ENCODE measurements around the gene FOXL2. TPM values are rescaled to one million over a fixed set of nuclear protein-coding genes. Genes with fewer than 3 reads are reported as not detected.

Gene FOXL2
- total and polyA plus RNA-seq, 9 of the 15 experiments (the other 6 are each of a cell fraction or from before 2014, with no cell fraction given) = 0.27 to 22.1 (median 3.2) TPM

DNA sequence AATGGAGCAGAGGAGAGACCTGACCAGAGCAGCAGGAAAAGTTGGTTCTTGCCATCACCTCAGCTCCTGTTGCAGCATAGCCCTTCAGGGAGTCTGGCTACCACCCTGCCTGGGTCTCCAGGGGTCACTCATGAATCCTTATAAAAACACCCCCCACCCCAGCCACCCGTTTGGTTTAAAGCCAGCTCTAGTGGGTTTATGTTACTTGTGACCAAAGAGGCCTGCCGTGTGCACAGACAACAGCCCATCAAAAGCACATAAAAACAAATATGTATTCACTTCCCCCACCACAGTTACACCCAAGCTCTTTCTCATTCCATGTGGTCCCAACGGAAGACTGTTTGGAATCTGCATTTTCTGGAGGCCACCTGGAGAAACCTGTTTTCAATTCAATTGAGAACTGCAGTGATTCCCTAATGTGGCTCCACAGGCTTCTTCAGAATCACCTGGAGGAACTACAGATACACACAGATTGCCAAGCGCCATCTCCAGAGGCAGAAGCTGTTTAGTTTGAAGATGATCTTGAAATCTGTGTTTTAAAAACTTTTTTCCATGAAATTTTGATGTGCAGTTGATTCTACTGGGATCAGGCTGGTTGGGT, 13.8 kb downstream of the FOXL2 start:
- TF ChIP-seq BACH1 (tag; IDR thresholded peaks at IDR 0.05) (no peak), SOX6 (IDR thresholded peaks at IDR 0.05) (no peak), CBX3 (IDR thresholded peaks at IDR 0.05; ENCODE audit: borderline replicate concordance in 1 of 2, low read length in 2 of 2) (no peak), HMGN3 (IDR thresholded peaks at IDR 0.05; ENCODE audit: borderline replicate concordance, extremely low read depth, insufficient read length, low read depth, low read length) (no peak), SMC3 (conservative IDR thresholded peaks at IDR 0.05; ENCODE audit: insufficient read depth, low read depth, low read length) (no peak), MCM5 (IDR thresholded peaks at IDR 0.05; ENCODE audit: low read depth) (no peak), DPF2 (IDR thresholded peaks at IDR 0.05) (no peak), NR2C1 (IDR thresholded peaks at IDR 0.05) (no peak), NR2C1 (tag; IDR thresholded peaks at IDR 0.05) (no peak), BMI1 (IDR thresholded peaks at IDR 0.05; ENCODE audit: low read length) (no peak), NELFE (IDR thresholded peaks at IDR 0.05; ENCODE audit: insufficient read depth, insufficient read length) (no peak), ZBTB17 (CRISPR knock-in tag; IDR thresholded peaks at IDR 0.05) (no peak), ARNT (IDR thresholded peaks at IDR 0.05) (no peak), PRMT5 (CRISPR knock-in tag; IDR thresholded peaks at IDR 0.05) (no peak)
- TF ChIP-seq, protein P1, sequence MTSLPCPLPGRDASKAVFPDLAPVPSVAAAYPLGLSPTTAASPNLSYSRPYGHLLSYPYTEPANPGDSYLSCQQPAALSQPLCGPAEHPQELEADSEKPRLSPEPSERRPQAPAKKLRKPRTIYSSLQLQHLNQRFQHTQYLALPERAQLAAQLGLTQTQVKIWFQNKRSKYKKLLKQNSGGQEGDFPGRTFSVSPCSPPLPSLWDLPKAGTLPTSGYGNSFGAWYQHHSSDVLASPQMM (CRISPR knock-in tag; IDR thresholded peaks at IDR 0.05) = no peak
- TF ChIP-seq, protein P2, sequence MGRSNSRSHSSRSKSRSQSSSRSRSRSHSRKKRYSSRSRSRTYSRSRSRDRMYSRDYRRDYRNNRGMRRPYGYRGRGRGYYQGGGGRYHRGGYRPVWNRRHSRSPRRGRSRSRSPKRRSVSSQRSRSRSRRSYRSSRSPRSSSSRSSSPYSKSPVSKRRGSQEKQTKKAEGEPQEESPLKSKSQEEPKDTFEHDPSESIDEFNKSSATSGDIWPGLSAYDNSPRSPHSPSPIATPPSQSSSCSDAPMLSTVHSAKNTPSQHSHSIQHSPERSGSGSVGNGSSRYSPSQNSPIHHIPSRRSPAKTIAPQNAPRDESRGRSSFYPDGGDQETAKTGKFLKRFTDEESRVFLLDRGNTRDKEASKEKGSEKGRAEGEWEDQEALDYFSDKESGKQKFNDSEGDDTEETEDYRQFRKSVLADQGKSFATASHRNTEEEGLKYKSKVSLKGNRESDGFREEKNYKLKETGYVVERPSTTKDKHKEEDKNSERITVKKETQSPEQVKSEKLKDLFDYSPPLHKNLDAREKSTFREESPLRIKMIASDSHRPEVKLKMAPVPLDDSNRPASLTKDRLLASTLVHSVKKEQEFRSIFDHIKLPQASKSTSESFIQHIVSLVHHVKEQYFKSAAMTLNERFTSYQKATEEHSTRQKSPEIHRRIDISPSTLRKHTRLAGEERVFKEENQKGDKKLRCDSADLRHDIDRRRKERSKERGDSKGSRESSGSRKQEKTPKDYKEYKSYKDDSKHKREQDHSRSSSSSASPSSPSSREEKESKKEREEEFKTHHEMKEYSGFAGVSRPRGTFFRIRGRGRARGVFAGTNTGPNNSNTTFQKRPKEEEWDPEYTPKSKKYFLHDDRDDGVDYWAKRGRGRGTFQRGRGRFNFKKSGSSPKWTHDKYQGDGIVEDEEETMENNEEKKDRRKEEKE (IDR thresholded peaks at IDR 0.05; ENCODE audit: borderline replicate concordance in 1 of 2, control insufficient read depth in 1 of 2, low read depth in 2 of 2, low read length in 1 of 2) = no peak
- TF ChIP-seq, protein P3, sequence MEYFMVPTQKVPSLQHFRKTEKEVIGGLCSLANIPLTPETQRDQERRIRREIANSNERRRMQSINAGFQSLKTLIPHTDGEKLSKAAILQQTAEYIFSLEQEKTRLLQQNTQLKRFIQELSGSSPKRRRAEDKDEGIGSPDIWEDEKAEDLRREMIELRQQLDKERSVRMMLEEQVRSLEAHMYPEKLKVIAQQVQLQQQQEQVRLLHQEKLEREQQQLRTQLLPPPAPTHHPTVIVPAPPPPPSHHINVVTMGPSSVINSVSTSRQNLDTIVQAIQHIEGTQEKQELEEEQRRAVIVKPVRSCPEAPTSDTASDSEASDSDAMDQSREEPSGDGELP (CRISPR knock-in tag; IDR thresholded peaks at IDR 0.05; ENCODE audit: borderline replicate concordance) = no peak
- 33% methylated on average over 4 of the region's 4 CpGs for WGBS (ENCODE audit: insufficient coverage, low coverage, missing lambda C conversion rate)
- ChIA-PET POLR2A (interaction anchor here (0.6 to 3.0 kb wide), 4 partner anchors 9 to 203 kb away, joined by 3 to 14 read pairs (median 3); no protein-coding TSS in a partner anchor), CTCF (ENCODE audit: low intra/inter-chr PET ratio) (no interaction called here)
- FAIRE-seq (no peak), DNase-seq (ENCODE audit: extremely low read depth in 1 of 4, low spot score in 3 of 4) (no peak), ATAC-seq (no peak)
- H2AFZ ChIP-seq (ENCODE audit: low read depth, low read length) = 0 out of 2 replicates have a peak overlapping the region, but pooled peaks have one; percentile 9
- no peaks in the 10 kb centered on the region for H3K79me2 ChIP-seq (ENCODE audit: control insufficient read depth, insufficient read depth, low read length)
- H3K4me1 ChIP-seq (replicated peaks in 1 of 2; ENCODE audit: control insufficient read depth in 2 of 2, insufficient read depth in 2 of 2, low read length in 2 of 2) = peaks cover 4 to 29% of the 10 kb centered on the region in 2 experiments; a peak in 3 of 5 replicates
- H3K4me3 ChIP-seq = no peak overlapping the region
- H3K4me2 ChIP-seq (ENCODE audit: insufficient read depth, low read length) = no peak overlapping the region
- no TSS peak for BruUV-seq (replicated peaks)
- intact Hi-C loops (cut with micrococcal nuclease) = no loop called here
- no peaks in the 10 kb centered on the region for H4K20me1 ChIP-seq (replicated peaks; ENCODE audit: control insufficient read depth, insufficient read depth, low read length)
- no peak overlapping the region for H3K9ac ChIP-seq (ENCODE audit: insufficient read depth in 1 of 2, low read depth in 2 of 2, low read length in 2 of 2)
- no peaks in the 10 kb centered on the region for H3K27me3 ChIP-seq (ENCODE audit: control insufficient read depth in 2 of 2, insufficient read depth in 2 of 2, low read length in 2 of 2)
- no peaks in the 10 kb centered on the region for H3K9me1 ChIP-seq (ENCODE audit: control insufficient read depth, insufficient read depth, low read length)
- no peaks in the 10 kb centered on the region for H3K9me3 ChIP-seq (replicated peaks; ENCODE audit: control insufficient read depth, insufficient read depth, low read depth, low read length)
- no peak overlapping the region for H3K27ac ChIP-seq (ENCODE audit: extremely low read depth, low read depth, low read length)
- H3K36me3 ChIP-seq (ENCODE audit: control insufficient read depth, insufficient read depth, low read length) = no peaks in the 10 kb centered on the region
- in situ Hi-C loops (cut with MboI) = loop anchor here (5.0 to 25.0 kb wide), 3 partner anchors 336 to 871 kb away; no protein-coding TSS in a partner anchor
